Mucosa of rectum (tissue), 2 donors: ENCODE data around the gene PARD6A.

ENCODE experiments used
- H3K27ac ChIP-seq, 2 donors: one replicate each; pipeline ENCODE4 v1.7.0; 2013; ENCODE audit warnings: inconsistent platforms in 2 of 2, low read depth in 2 of 2, low read length in 2 of 2
- H3K27me3 ChIP-seq, 2 donors: one replicate each; pipeline ENCODE4 v1.7.0; 2013; ENCODE audit warnings: low read length in 2 of 2; ENCODE audit not compliant: control insufficient read depth in 2 of 2, insufficient read depth in 2 of 2
- H3K36me3 ChIP-seq, 2 donors: one replicate each; pipeline ENCODE4 v1.7.0; 2013; ENCODE audit warnings: low read length in 2 of 2; ENCODE audit not compliant: control insufficient read depth in 2 of 2, insufficient read depth in 2 of 2
- H3K4me1 ChIP-seq, 2 donors: one replicate each; pipeline ENCODE4 v1.7.0; 2013; ENCODE audit warnings: low read length in 2 of 2, mild to moderate bottlenecking in 1 of 2; ENCODE audit not compliant: control insufficient read depth in 2 of 2, insufficient read depth in 2 of 2
- H3K4me3 ChIP-seq, 2 donors: one replicate each; pipeline ENCODE4 v1.7.0; 2013; ENCODE audit warnings: low read length in 2 of 2
- H3K9ac ChIP-seq, 2 donors: one replicate each; pipeline ENCODE4 v1.7.0; 2013; ENCODE audit warnings: low read length in 2 of 2, low read depth in 1 of 2, mild to moderate bottlenecking in 1 of 2
- H3K9me3 ChIP-seq, 2 donors: one replicate each; pipeline ENCODE4 v1.7.0; 2013; ENCODE audit warnings: low read length in 2 of 2; ENCODE audit not compliant: control insufficient read depth in 2 of 2
- donor health status: healthy.
- donor health status: Normal muscosa, but diverticular disease.

Gene PARD6A

DNA sequence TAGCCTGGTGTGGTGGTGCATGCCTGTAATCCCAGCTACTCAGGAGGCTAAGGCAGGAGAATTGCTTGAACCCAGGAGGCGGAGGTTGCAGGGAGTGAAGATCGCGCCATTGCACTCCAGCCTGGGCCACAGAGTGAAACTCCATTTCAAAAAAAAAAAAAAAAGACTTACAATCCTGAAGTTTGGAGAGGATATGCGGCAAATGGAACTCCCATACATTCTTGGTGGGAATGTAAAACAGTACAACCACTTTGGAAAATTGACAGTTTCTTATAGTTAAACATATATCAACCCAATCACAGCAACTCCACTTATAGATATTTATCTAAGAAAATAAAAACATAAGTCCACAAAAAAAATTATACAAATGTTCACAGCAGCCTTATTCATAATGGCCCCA is 46.5 kb downstream of the PARD6A start:
- H3K9ac ChIP-seq: no peak overlapping the region
- peaks cover 0 to 2% of the 10 kb centered on the region in 2 donors for H3K36me3 ChIP-seq
- H3K4me1 ChIP-seq: no peaks in the 10 kb centered on the region
- no peaks in the 10 kb centered on the region for H3K9me3 ChIP-seq
- H3K4me3 ChIP-seq: no peak overlapping the region
- no peaks in the 10 kb centered on the region for H3K27me3 ChIP-seq
- H3K27ac ChIP-seq: no peak overlapping the region

GRCh38 chr16:67707790-67708189 is 47.0 kb downstream of the PARD6A start:
- Histone ChIP-seq H3K9ac (no peak overlapping the region), H3K4me3 (no peak overlapping the region), H3K9me3 (no peaks in the 10 kb centered on the region), H3K36me3 (peaks cover 0 to 2% of the 10 kb centered on the region in 2 donors), H3K4me1 (no peaks in the 10 kb centered on the region), H3K27ac (no peak overlapping the region), H3K27me3 (no peaks in the 10 kb centered on the region)

DNA sequence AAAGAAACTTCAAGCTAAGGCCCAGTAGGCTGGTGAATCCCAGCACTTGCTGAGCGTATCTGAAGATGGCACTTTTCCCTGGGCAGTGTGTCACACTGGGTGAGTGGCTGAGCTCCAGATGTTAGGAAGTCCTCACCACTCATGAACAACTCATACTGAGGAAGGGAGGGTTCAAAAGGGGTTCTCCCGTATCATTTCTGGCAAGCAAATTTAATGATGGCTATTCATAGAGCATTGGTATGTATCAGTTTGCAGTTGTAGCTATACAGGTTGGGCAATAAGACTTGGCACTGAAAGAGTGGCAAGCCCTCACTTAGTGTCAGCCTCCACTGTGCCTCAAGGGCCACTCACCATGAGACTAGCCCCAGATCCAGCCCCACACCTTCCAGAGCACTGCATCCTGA is 47.6 kb downstream of the PARD6A start:
- Histone ChIP-seq H3K4me1 (peaks cover 0 to 3% of the 10 kb centered on the region in 2 donors), H3K27ac (no peak overlapping the region), H3K27me3 (no peaks in the 10 kb centered on the region), H3K9ac (no peak overlapping the region), H3K4me3 (no peak overlapping the region), H3K36me3 (peaks cover 0 to 2% of the 10 kb centered on the region in 2 donors), H3K9me3 (no peaks in the 10 kb centered on the region)

DNA sequence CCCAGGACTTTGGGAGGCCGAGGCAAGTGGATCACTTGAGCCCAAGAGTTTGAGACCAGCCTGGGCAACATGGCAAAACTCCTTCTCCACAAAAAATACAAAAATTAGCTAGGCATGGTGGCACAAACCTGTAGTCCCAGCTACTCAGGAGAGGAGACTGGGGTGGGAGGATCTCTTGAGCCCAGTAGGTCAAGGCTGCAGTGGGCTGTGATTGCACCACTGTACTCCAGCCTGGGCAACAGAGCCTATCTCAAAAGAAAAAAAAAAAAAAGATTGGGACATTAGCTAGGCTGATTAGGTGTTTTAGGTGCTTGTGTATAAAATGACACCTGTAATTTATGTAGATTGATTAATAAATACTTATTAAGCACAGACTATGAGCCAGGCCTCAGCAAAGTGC is 48.3 kb downstream of the PARD6A start:
- Histone ChIP-seq H3K27ac (no peak overlapping the region), H3K9me3 (no peaks in the 10 kb centered on the region)

GRCh38 chr16:67710607-67711006 is 49.8 kb downstream of the PARD6A start:
- Histone ChIP-seq H3K4me1 (peaks cover under 1 to 7% of the 10 kb centered on the region in 2 donors), H3K9me3 (no peaks in the 10 kb centered on the region), H3K27me3 (no peaks in the 10 kb centered on the region), H3K4me3 (no peak overlapping the region), H3K36me3 (no peaks in the 10 kb centered on the region), H3K9ac (no peak overlapping the region), H3K27ac (no peak overlapping the region)

More for the DNA sequence above, 48.3 kb downstream of the PARD6A start:
- no peak overlapping the region for H3K4me3 ChIP-seq
- H3K9ac ChIP-seq: no peak overlapping the region
- H3K4me1 ChIP-seq: peaks cover 0 to 7% of the 10 kb centered on the region in 2 donors
- H3K36me3 ChIP-seq: peaks cover 0 to 2% of the 10 kb centered on the region in 2 donors
- no peaks in the 10 kb centered on the region for H3K27me3 ChIP-seq
